Eye (tissue), 1 donor: ENCODE data around the gene HOXA10.

Source experiments
- DNase-seq: peaks from one replicate; pipeline ENCODE4 v3.0.0-alpha.2; 2015

HOXA10 gene

GRCh38 chr7:27189997-27190748, 16.1 kb upstream of the HOXA10 start:
- DNase-seq = no peak

GRCh38 chr7:27189295-27189996, 15.3 kb upstream of the HOXA10 start:
- DNase-seq = no peak

- DNase-seq = no peak
These were observed 14.5 kb upstream of the HOXA10 start for GRCh38 chr7:27188386-27189294.

- DNase-seq = no peak
These were observed 13.6 kb upstream of the HOXA10 start for GRCh38 chr7:27187475-27188385.

GRCh38 chr7:27186668-27187474, 12.8 kb upstream of the HOXA10 start:
- DNase-seq = no peak

- no peak for DNase-seq
These were observed 11.9 kb upstream of the HOXA10 start for GRCh38 chr7:27185854-27186667.

- DNase-seq = no peak
These were observed 11.1 kb upstream of the HOXA10 start, which contains the start of gene HOXA11 for GRCh38 chr7:27185013-27185853. HOXA11 (minus strand) TSS chr7:27185232; CDS start chr7:27185144, 88 bp downstream.

GRCh38 chr7:27184337-27185012, 10.4 kb upstream of the HOXA10 start:
- DNase-seq = peak; percentile 74

- DNase-seq = no peak
These were observed 9.7 kb upstream of the HOXA10 start for GRCh38 chr7:27183682-27184336.

GRCh38 chr7:27182861-27183681, 9.0 kb upstream of the HOXA10 start:
- no peak for DNase-seq

- no peak for DNase-seq
These were observed 8.2 kb upstream of the HOXA10 start for GRCh38 chr7:27182285-27182841.

- DNase-seq = no peak
These were observed 7.7 kb upstream of the HOXA10 start for GRCh38 chr7:27181795-27182275.

- DNase-seq = no peak
These were observed 6.6 kb upstream of the HOXA10 start for GRCh38 chr7:27180431-27181420.

- peak; percentile 92 for DNase-seq
These were observed 5.6 kb upstream of the HOXA10 start for GRCh38 chr7:27179503-27180430.
